Measurements from ENCODE around the gene SOX9. TPM values are rescaled to one million over a fixed set of nuclear protein-coding genes. Genes with fewer than 3 reads are reported as not detected.

SOX9 gene
- total RNA-seq, 4 donors from 2014 or later, result 16.1 to 40.0 (median 33.1) TPM

GRCh38 chr17:72123530-72124437 is 3.0 kb downstream of the SOX9 start:
- Histone ChIP-seq H3K27ac (peak overlapping the region in 1 of 4 donors; percentile 76), H3K36me3 (no peaks in the 10 kb centered on the region), H3K4me1 (peaks cover 0 to 40% (median 0%) of the 10 kb centered on the region in 4 donors), H3K9me3 (no peaks in the 10 kb centered on the region), H3K27me3 (peaks cover 0 to 7% of the 10 kb centered on the region in 2 donors), H3K4me3 (peak overlapping the region in 3 of 4 donors; percentile 40 to 79 (median 70))
- TF ChIP-seq POLR2A (IDR thresholded peaks at IDR 0.05) (no peak), CTCF (IDR thresholded peaks at IDR 0.05) (no peak)
- DNase-seq, result no peak

- peak overlapping the region in 1 of 4 donors; percentile 76 for H3K27ac ChIP-seq
- peaks cover 0 to 7% of the 10 kb centered on the region in 2 donors for H3K27me3 ChIP-seq
These were observed 3.6 kb downstream of the SOX9 start for GRCh38 chr17:72124438-72124775.

GRCh38 chr17:72125226-72125651 is 4.4 kb downstream of the SOX9 start:
- Histone ChIP-seq H3K36me3 (no peaks in the 10 kb centered on the region), H3K4me3 (no peak overlapping the region), H3K9me3 (no peaks in the 10 kb centered on the region), H3K27ac (no peak overlapping the region), H3K27me3 (peaks cover 0 to 5% of the 10 kb centered on the region in 2 donors), H3K4me1 (peaks cover 0 to 32% (median 0%) of the 10 kb centered on the region in 4 donors)
- no peak for DNase-seq
- no peak for TF ChIP-seq POLR2A (IDR thresholded peaks at IDR 0.05)
- no peak for TF ChIP-seq CTCF (IDR thresholded peaks at IDR 0.05)

More at GRCh38 chr17:72124438-72124775, 3.6 kb downstream of the SOX9 start:
- Histone ChIP-seq H3K9me3 (no peaks in the 10 kb centered on the region), H3K4me3 (peak overlapping the region in 2 of 4 donors; percentile 70 to 79), H3K4me1 (peaks cover 0 to 40% (median 0%) of the 10 kb centered on the region in 4 donors), H3K36me3 (no peaks in the 10 kb centered on the region)
- no peak for DNase-seq
- TF ChIP-seq CTCF (IDR thresholded peaks at IDR 0.05) (no peak), POLR2A (IDR thresholded peaks at IDR 0.05) (no peak)

GRCh38 chr17:72125742-72126141 is 4.9 kb downstream of the SOX9 start:
- no peak for DNase-seq
- Histone ChIP-seq H3K27ac (no peak overlapping the region), H3K27me3 (peaks cover 0 to 3% of the 10 kb centered on the region in 2 donors), H3K36me3 (no peaks in the 10 kb centered on the region), H3K4me1 (peaks cover 0 to 27% (median 0%) of the 10 kb centered on the region in 4 donors), H3K4me3 (no peak overlapping the region), H3K9me3 (no peaks in the 10 kb centered on the region)
- TF ChIP-seq POLR2A (IDR thresholded peaks at IDR 0.05), result no peak
- no peak for TF ChIP-seq CTCF (IDR thresholded peaks at IDR 0.05)

GRCh38 chr17:72126575-72127486 is 6.0 kb downstream of the SOX9 start:
- peak in 1 of 3 donors; percentile 52 for DNase-seq
- H3K4me3 ChIP-seq, result no peak overlapping the region
- no peak for TF ChIP-seq CTCF (IDR thresholded peaks at IDR 0.05)
- peak in 1 of 2 donors; percentile 36 for TF ChIP-seq POLR2A (IDR thresholded peaks at IDR 0.05)
- H3K9me3 ChIP-seq, result no peaks in the 10 kb centered on the region
- peak overlapping the region in 1 of 4 donors; percentile 56 for H3K27ac ChIP-seq
- no peaks in the 10 kb centered on the region for H3K27me3 ChIP-seq
- H3K36me3 ChIP-seq, result no peaks in the 10 kb centered on the region
- H3K4me1 ChIP-seq, result peaks cover 0 to 16% (median 0%) of the 10 kb centered on the region in 4 donors

All from Peyer's patch (tissue), 4 donors.